HL-60/S4 (cell line): Measurements from ENCODE around the gene RHOB.

Source experiments
- in situ Hi-C: fragments of 300-500 bp; cut with MboI; formaldehyde crosslinking; loops from 2 replicates; pipeline ENCODE4 v1.14.3; 2022; ENCODE audit warnings: low sequenced_read_pairs

Gene RHOB

GRCh38 chr2:20436716-20437470 is 10.0 kb upstream of the RHOB start:
- in situ Hi-C loops: no loop called here

GRCh38 chr2:20438334-20439192 is 8.3 kb upstream of the RHOB start:
- in situ Hi-C loops: no loop called here

- in situ Hi-C loops: no loop called here
Measured at GRCh38 chr2:20439193-20439475, 7.7 kb upstream of the RHOB start.

GRCh38 chr2:20439503-20439902 is 7.4 kb upstream of the RHOB start:
- in situ Hi-C loops: no loop called here

GRCh38 chr2:20440001-20440560 is 6.8 kb upstream of the RHOB start:
- in situ Hi-C loops: loop anchor here (10.0 kb wide), 1 partner anchor 205 kb away; no protein-coding TSS in a partner anchor

GRCh38 chr2:20443276-20443920 is 3.5 kb upstream of the RHOB start:
- in situ Hi-C loops: loop anchor here (10.0 kb wide), 1 partner anchor 201 kb away; no protein-coding TSS in a partner anchor

- in situ Hi-C loops: loop anchor here (10.0 kb wide), 1 partner anchor 200 kb away; no protein-coding TSS in a partner anchor
Measured at GRCh38 chr2:20444101-20444992, 2.5 kb upstream of the RHOB start.

GRCh38 chr2:20444993-20445910 is 1.6 kb upstream of the RHOB start:
- in situ Hi-C loops: loop anchor here (10.0 kb wide), 1 partner anchor 200 kb away; no protein-coding TSS in a partner anchor

- in situ Hi-C loops: loop anchor here (10.0 kb wide), 1 partner anchor 198 kb away; no protein-coding TSS in a partner anchor
Measured at GRCh38 chr2:20446255-20446916, 488 bp upstream of the RHOB start.

- in situ Hi-C loops: loop anchor here (10.0 kb wide), 1 partner anchor 197 kb away; no protein-coding TSS in a partner anchor
Measured at GRCh38 chr2:20447437-20448245, 767 bp downstream of the RHOB start.

- in situ Hi-C loops: loop anchor here (10.0 kb wide), 1 partner anchor 196 kb away; no protein-coding TSS in a partner anchor
Measured at GRCh38 chr2:20448246-20448976, 1.5 kb downstream of the RHOB start.

- in situ Hi-C loops: loop anchor here (10.0 kb wide), 1 partner anchor 196 kb away; no protein-coding TSS in a partner anchor
Measured at GRCh38 chr2:20448977-20449306, 2.1 kb downstream of the RHOB start.

- in situ Hi-C loops: loop anchor here (10.0 kb wide), 1 partner anchor 195 kb away; no protein-coding TSS in a partner anchor
Measured at GRCh38 chr2:20449501-20450200, 2.8 kb downstream of the RHOB start.

GRCh38 chr2:20450201-20450999 is 3.5 kb downstream of the RHOB start:
- in situ Hi-C loops: no loop called here

- in situ Hi-C loops: no loop called here
Measured at GRCh38 chr2:20451000-20451290, 4.1 kb downstream of the RHOB start.

- in situ Hi-C loops: no loop called here
Measured at GRCh38 chr2:20451341-20451740, 4.5 kb downstream of the RHOB start.
